Gastrocnemius medialis (tissue), 4 donors: ENCODE results near the gene PPM1J. TPM values are rescaled to one million over a fixed set of nuclear protein-coding genes. Genes with fewer than 3 reads are reported as not detected.

Experiments used
- ATAC-seq, 2 donors: fragments of 150-250 bp; one replicate each; pipeline ENCODE4 v1.9.1; 2016
- DNase-seq, 2 donors: peaks; one replicate each; pipeline ENCODE4 v3.0.0-alpha.2; 2019
- H3K27ac ChIP-seq, 4 donors: fragments of 200-600 bp; sonication (generic); 1 replicate in 1 of 4; 2 replicates in 3 of 4; pipeline ENCODE4 v1.5.1; 2016 to 2018; ENCODE audit warnings: mild to moderate bottlenecking in 2 of 4, moderate library complexity in 1 of 4
- H3K27me3 ChIP-seq, 3 donors: fragments of 200-600 bp; sonication (generic) in 2 of 3; 1 replicate in 1 of 3; 2 replicates in 2 of 3; pipeline versions ENCODE4 v1.5.1 to v1.6.0; 2016 to 2019; ENCODE audit warnings: mild to moderate bottlenecking in 1 of 3, moderate library complexity in 1 of 3
- H3K36me3 ChIP-seq, 2 donors: fragments of 200-600 bp; sonication (generic) in 1 of 2; one replicate each; pipeline ENCODE4 v1.5.1; 2017 to 2018
- H3K4me1 ChIP-seq, 2 donors: fragments of 200-600 bp; sonication (generic) in 1 of 2; one replicate each; pipeline ENCODE4 v1.5.1; 2016 to 2017; ENCODE audit warnings: mild to moderate bottlenecking in 2 of 2
- H3K4me3 ChIP-seq, 4 donors: fragments of 200-600 bp; sonication (generic) in 3 of 4; 1 replicate in 1 of 4; 2 replicates in 3 of 4; pipeline ENCODE4 v1.5.1; 2016 to 2019; ENCODE audit warnings: mild to moderate bottlenecking in 2 of 4
- H3K9me3 ChIP-seq, 3 donors: fragments of 200-600 bp; sonication (generic) in 2 of 3; 1 replicate in 1 of 3; 2 replicates in 2 of 3; pipeline ENCODE4 v1.5.1; 2016 to 2019
- CTCF ChIP-seq, 5 experiments: fragments of 450-650 bp in 3 of 5; fragments of 200-600 bp in 2 of 5; sonication (generic) in 2 of 5; IDR thresholded peaks in 4 of 5; conservative IDR thresholded peaks in 1 of 5; 1 replicate in 4 of 5; 2 replicates in 1 of 5; pipeline ENCODE4 v1.5.1; 2016 to 2019; ENCODE audit warnings: antibody characterized with exemption in 5 of 5, mild to moderate bottlenecking in 3 of 5, moderate library complexity in 3 of 5
- POLR2A ChIP-seq, 2 donors: fragments of 450-650 bp; IDR thresholded peaks; one replicate each; pipeline ENCODE4 v1.6.1; 2017; ENCODE audit warnings: antibody characterized with exemption in 2 of 2, mild to moderate bottlenecking in 2 of 2, moderate library complexity in 2 of 2
- in situ Hi-C, 4 donors: fragments of 200-750 bp; cut with MboI; loops; one replicate each; pipeline versions ENCODE4 v1.15.0 to v1.8.0; 2017; ENCODE audit warnings: low sequenced_read_pairs in 4 of 4
- intact Hi-C: fragments of 100-400 bp; cut with DNase I; formaldehyde crosslinking; loops from one replicate; pipeline ENCODE4 v1.15.1; 2023; ENCODE audit warnings: low total_unique reads
- total RNA-seq, 4 donors: library from RNA; depleted of rRNA; stranded (reverse); fragments of >200 nt; gene quantifications; one replicate each; pipeline versions ENCODE4 v1.1.0 to v1.2.3, GENCODE V29; 2016

PPM1J gene
- total RNA-seq, 4 donors from 2014 or later = 4.2 to 5.4 (median 4.8) TPM

- DNase-seq = peak; percentile 9 to 58
- in situ Hi-C loops = no loop called here
- TF ChIP-seq CTCF (IDR thresholded peaks at IDR 0.05 in 4 of 5, conservative IDR thresholded peaks at IDR 0.05 in 1 of 5) (no peak), POLR2A (IDR thresholded peaks at IDR 0.05) (no peak)
- intact Hi-C loops = loop anchor here (2.0 to 5.0 kb wide), 2 partner anchors 26 to 47 kb away; no protein-coding TSS in a partner anchor
- peak within 1 kb of the TSS; percentile 62 to 89 (median 78) for H3K4me3 ChIP-seq
- H3K9me3 ChIP-seq = no peaks in the 10 kb centered on the region
- ATAC-seq = peak; percentile 64 to 72
- H3K27ac ChIP-seq = peak within 1 kb of the TSS; percentile 75 to 84 (median 80)
- peaks cover 14 to 18% of the 10 kb centered on the region in 2 donors for H3K4me1 ChIP-seq
- peaks cover 0 to 30% of the 10 kb centered on the region in 2 donors for H3K36me3 ChIP-seq
- H3K27me3 ChIP-seq = no peaks in the 10 kb centered on the region
Measured at GRCh38 chr1:112674440-112674985, 40.6 kb downstream of the PPM1J start, which contains the start of gene MOV10. Gene MOV10, plus strand, starts transcription at chr1:112674659. Its CDS starts 254 bp downstream, at chr1:112674913.

GRCh38 chr1:112673592-112674439 is 41.3 kb downstream of the PPM1J start:
- in situ Hi-C loops = no loop called here
- DNase-seq = peak in 1 of 2 donors; percentile 32

GRCh38 chr1:112672842-112673241 is 42.3 kb downstream of the PPM1J start:
- Histone ChIP-seq H3K4me1 (peaks cover 14 to 16% of the 10 kb centered on the region in 2 donors), H3K4me3 (no peak overlapping the region), H3K27me3 (no peaks in the 10 kb centered on the region), H3K9me3 (no peaks in the 10 kb centered on the region), H3K27ac (peak overlapping the region in 2 of 4 donors; percentile 76 to 84), H3K36me3 (peaks cover 0 to 46% of the 10 kb centered on the region in 2 donors)
- ATAC-seq = no peak
- intact Hi-C loops (loop anchor here (5.0 kb wide), 1 partner anchor 46 kb away; no protein-coding TSS in a partner anchor), in situ Hi-C loops (no loop called here)
- TF ChIP-seq CTCF (IDR thresholded peaks at IDR 0.05 in 4 of 5, conservative IDR thresholded peaks at IDR 0.05 in 1 of 5) = no peak
- no peak for DNase-seq

More at GRCh38 chr1:112673592-112674439, 41.3 kb downstream of the PPM1J start:
- Histone ChIP-seq H3K4me3 (peak overlapping the region; percentile 62 to 89 (median 78)), H3K36me3 (peaks cover 0 to 37% of the 10 kb centered on the region in 2 donors), H3K27ac (peak overlapping the region; percentile 75 to 84 (median 80)), H3K27me3 (no peaks in the 10 kb centered on the region), H3K4me1 (peaks cover 14 to 18% of the 10 kb centered on the region in 2 donors), H3K9me3 (no peaks in the 10 kb centered on the region)
- intact Hi-C loops = loop anchor here (2.0 to 5.0 kb wide), 2 partner anchors 27 to 47 kb away; no protein-coding TSS in a partner anchor
- TF ChIP-seq CTCF (IDR thresholded peaks at IDR 0.05 in 4 of 5, conservative IDR thresholded peaks at IDR 0.05 in 1 of 5) = peak in 3 of 5 experiments; percentile 19 to 47 (median 37)
- no peak for TF ChIP-seq POLR2A (IDR thresholded peaks at IDR 0.05)
- ATAC-seq = peak; percentile 31 to 40

GRCh38 chr1:112672009-112672408 is 43.1 kb downstream of the PPM1J start:
- Histone ChIP-seq H3K9me3 (no peaks in the 10 kb centered on the region), H3K27me3 (no peaks in the 10 kb centered on the region), H3K4me3 (no peak overlapping the region), H3K36me3 (peaks cover 3 to 55% of the 10 kb centered on the region in 2 donors), H3K27ac (no peak overlapping the region), H3K4me1 (peaks cover 14 to 16% of the 10 kb centered on the region in 2 donors)
- no peak for ATAC-seq
- DNase-seq = no peak
- in situ Hi-C loops = no loop called here
- TF ChIP-seq CTCF (IDR thresholded peaks at IDR 0.05 in 4 of 5, conservative IDR thresholded peaks at IDR 0.05 in 1 of 5) = no peak
- no peak for TF ChIP-seq POLR2A (IDR thresholded peaks at IDR 0.05)
- intact Hi-C loops = loop anchor here (5.0 kb wide), 1 partner anchor 45 kb away; no protein-coding TSS in a partner anchor
